OCI-LY7 (cell line): Measurements from ENCODE around the gene PDCL2. TPM values are rescaled to one million over a fixed set of nuclear protein-coding genes. Genes with fewer than 3 reads are reported as not detected.

Experiments
- BruUV-seq: library from RNA; stranded (reverse); fragments of 400-500 nt; replicated peaks from 2 replicates; lab custom pipeline; 2021; lab: Mats Ljungman, UMichigan
- CTCF ChIA-PET: fragments of 300-600 bp; sonication (Branson Sonifier 250); formaldehyde crosslinking; loops from one replicate; lab custom pipeline; 2022; ENCODE audit warnings: antibody characterized with exemption; ENCODE audit not compliant: unreplicated experiment; lab: Charles Lee
- POLR2A ChIA-PET: fragments of 300-600 bp; sonication (Branson Sonifier 250); formaldehyde crosslinking; loops from one replicate; lab custom pipeline; 2022; ENCODE audit warnings: antibody characterized with exemption; lab: Charles Lee
- DNase-seq: peaks from one replicate; pipeline ENCODE4 v3.0.0-alpha.2; 2015; ENCODE audit warnings: low spot score
- H2AFZ ChIP-seq: fragments of 200-600 bp; sonication (generic), shearing (Covaris generic); 2 replicates; pipeline ENCODE4 v1.6.1; 2014; ENCODE audit warnings: mild to moderate bottlenecking, antibody characterized with exemption, low read length, moderate library complexity
- H3K27ac ChIP-seq: fragments of 200-600 bp; sonication (generic); 2 replicates; pipeline ENCODE4 v1.5.1; 2014; ENCODE audit warnings: mixed run types, low read depth, mild to moderate bottlenecking, moderate library complexity, low read length, inconsistent platforms; ENCODE audit not compliant: poor library complexity, severe bottlenecking
- H3K36me3 ChIP-seq: fragments of 200-600 bp; sonication (generic); 2 replicates; pipeline ENCODE4 v1.6.1; 2014; ENCODE audit warnings: mild to moderate bottlenecking, antibody characterized with exemption, low read length, moderate library complexity, mixed read lengths; ENCODE audit not compliant: insufficient read depth
- H3K4me1 ChIP-seq: fragments of 200-600 bp; sonication (generic); 2 replicates; pipeline ENCODE4 v1.5.1; 2014; ENCODE audit warnings: mild to moderate bottlenecking, low read length; ENCODE audit not compliant: insufficient read depth, poor library complexity, severe bottlenecking
- H3K4me2 ChIP-seq: fragments of 200-600 bp; sonication (generic); 2 replicates; pipeline ENCODE4 v1.6.1; 2014; ENCODE audit warnings: mild to moderate bottlenecking, low read length
- H3K4me3 ChIP-seq: fragments of 200-600 bp; sonication (generic); 2 replicates; pipeline ENCODE4 v1.5.1; 2014; ENCODE audit warnings: mild to moderate bottlenecking, low read depth, low read length; ENCODE audit not compliant: poor library complexity, severe bottlenecking
- H3K79me2 ChIP-seq: fragments of 200-600 bp; sonication (generic); 2 replicates; pipeline ENCODE4 v1.6.1; 2016; ENCODE audit warnings: low read depth, mild to moderate bottlenecking, low read length, moderate library complexity, mixed read lengths; ENCODE audit not compliant: insufficient read depth
- H3K9me2 ChIP-seq: fragments of 200-600 bp; sonication (generic); 2 replicates; pipeline ENCODE4 v1.6.1; 2016; ENCODE audit warnings: mild to moderate bottlenecking, low read length, mixed read lengths; ENCODE audit not compliant: insufficient read depth
- H3K9me3 ChIP-seq: fragments of 200-600 bp; sonication (generic); 2 replicates; pipeline ENCODE4 v1.6.1; 2014; ENCODE audit warnings: mild to moderate bottlenecking, mixed run types, low read length, mixed read lengths
- H4K20me1 ChIP-seq: fragments of 200-600 bp; sonication (generic); 2 replicates; pipeline ENCODE4 v1.6.1; 2014; ENCODE audit warnings: mild to moderate bottlenecking, antibody characterized with exemption, low read length, moderate library complexity, mixed read lengths; ENCODE audit not compliant: insufficient read depth
- EZH2phosphoT487 ChIP-seq: fragments of 200-600 bp; sonication (generic); IDR thresholded peaks from 2 replicates; pipeline ENCODE4 v1.6.1; 2018; ENCODE audit warnings: low read depth, borderline replicate concordance, mild to moderate bottlenecking, mixed run types, antibody characterized with exemption, low read length, moderate library complexity, mixed read lengths
- intact Hi-C: fragments of 100-400 bp; cut with micrococcal nuclease; formaldehyde crosslinking; loops from one replicate; pipeline ENCODE4 v1.10.0; 2022; ENCODE audit not compliant: unreplicated experiment
- total RNA-seq, 2 experiments: library from RNA; depleted of rRNA in 1 of 2; stranded (reverse); fragments of >200 nt in 1 of 2; shearing (Covaris generic) in 1 of 2; gene quantifications; 2 replicates each; pipeline ENCODE4 v1.2.3, GENCODE V29; 2014 to 2022
- TF ChIP-seq, protein P1 (sequence below): fragments of 200-600 bp; sonication (generic); conservative IDR thresholded peaks from 2 replicates; pipeline ENCODE4 v1.5.1; 2014; ENCODE audit warnings: mild to moderate bottlenecking, antibody characterized with exemption, low read length, moderate library complexity, mixed read lengths

PDCL2 gene
- total RNA-seq, 2 experiments from 2014 or later: not detected

DNA sequence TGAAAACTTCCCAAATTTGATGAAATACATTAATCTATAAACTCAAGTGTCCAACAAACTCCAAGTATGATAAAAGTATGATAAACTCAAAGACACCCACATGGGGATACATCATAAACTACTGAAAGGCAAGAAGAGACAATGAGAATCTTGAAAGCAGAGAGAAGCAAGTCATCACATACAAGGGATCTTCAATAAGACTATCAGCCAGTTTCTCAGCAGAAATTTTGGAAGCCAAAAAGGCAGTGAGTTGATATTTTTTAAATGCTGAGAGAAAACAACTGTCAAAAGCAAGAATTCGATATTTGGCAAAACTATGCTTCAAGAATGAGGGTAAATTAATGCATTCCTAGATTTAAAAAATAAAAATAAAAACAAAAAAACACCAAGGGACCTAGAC lies 16.5 kb downstream of the PDCL2 start:
- Histone ChIP-seq H3K27ac (no peak overlapping the region), H4K20me1 (no peaks in the 10 kb centered on the region), H3K4me2 (no peak overlapping the region), H3K9me2 (no peaks in the 10 kb centered on the region), H3K4me1 (no peaks in the 10 kb centered on the region), H3K9me3 (no peaks in the 10 kb centered on the region), H3K79me2 (no peaks in the 10 kb centered on the region), H3K36me3 (no peaks in the 10 kb centered on the region), H3K4me3 (no peak overlapping the region), H2AFZ (no peak overlapping the region)
- BruUV-seq: no TSS peak
- ChIA-PET POLR2A (no interaction called here), CTCF (no interaction called here)
- no peak for DNase-seq
- intact Hi-C loops: no loop called here
- TF ChIP-seq, protein P1, sequence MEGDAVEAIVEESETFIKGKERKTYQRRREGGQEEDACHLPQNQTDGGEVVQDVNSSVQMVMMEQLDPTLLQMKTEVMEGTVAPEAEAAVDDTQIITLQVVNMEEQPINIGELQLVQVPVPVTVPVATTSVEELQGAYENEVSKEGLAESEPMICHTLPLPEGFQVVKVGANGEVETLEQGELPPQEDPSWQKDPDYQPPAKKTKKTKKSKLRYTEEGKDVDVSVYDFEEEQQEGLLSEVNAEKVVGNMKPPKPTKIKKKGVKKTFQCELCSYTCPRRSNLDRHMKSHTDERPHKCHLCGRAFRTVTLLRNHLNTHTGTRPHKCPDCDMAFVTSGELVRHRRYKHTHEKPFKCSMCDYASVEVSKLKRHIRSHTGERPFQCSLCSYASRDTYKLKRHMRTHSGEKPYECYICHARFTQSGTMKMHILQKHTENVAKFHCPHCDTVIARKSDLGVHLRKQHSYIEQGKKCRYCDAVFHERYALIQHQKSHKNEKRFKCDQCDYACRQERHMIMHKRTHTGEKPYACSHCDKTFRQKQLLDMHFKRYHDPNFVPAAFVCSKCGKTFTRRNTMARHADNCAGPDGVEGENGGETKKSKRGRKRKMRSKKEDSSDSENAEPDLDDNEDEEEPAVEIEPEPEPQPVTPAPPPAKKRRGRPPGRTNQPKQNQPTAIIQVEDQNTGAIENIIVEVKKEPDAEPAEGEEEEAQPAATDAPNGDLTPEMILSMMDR: no peak
- no peak for TF ChIP-seq EZH2phosphoT487

DNA sequence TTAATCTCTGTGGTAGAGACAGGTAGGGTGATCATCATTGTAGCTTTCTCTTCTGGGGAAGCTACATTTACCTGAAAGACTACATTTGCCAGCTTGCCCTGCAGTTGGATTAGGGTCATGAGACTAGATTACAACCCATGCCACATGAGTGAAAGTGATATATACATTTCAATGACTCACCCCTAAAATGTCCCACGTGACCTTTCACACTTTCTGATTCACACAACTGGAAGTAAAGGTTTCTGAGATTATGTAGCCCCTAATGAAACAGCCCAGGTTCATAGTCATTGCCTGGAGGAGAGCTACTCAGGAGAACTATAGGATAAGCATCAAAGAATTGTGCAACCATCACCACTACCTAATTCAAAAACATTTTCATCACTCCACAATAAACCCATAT lies 17.8 kb downstream of the PDCL2 start:
- Histone ChIP-seq H3K4me3 (no peak overlapping the region), H3K9me3 (no peaks in the 10 kb centered on the region), H3K36me3 (no peaks in the 10 kb centered on the region), H3K79me2 (no peaks in the 10 kb centered on the region), H3K4me1 (no peaks in the 10 kb centered on the region), H2AFZ (no peak overlapping the region), H3K9me2 (no peaks in the 10 kb centered on the region), H4K20me1 (no peaks in the 10 kb centered on the region), H3K4me2 (no peak overlapping the region), H3K27ac (no peak overlapping the region)
- TF ChIP-seq, protein P1: no peak
- TF ChIP-seq EZH2phosphoT487: no peak
- POLR2A ChIA-PET: interaction anchor here (0.6 kb wide), 1 partner anchor 11 kb away, joined by 3 read pairs; no protein-coding TSS in a partner anchor
- no TSS peak for BruUV-seq
- CTCF ChIA-PET: no interaction called here
- no peak for DNase-seq
- intact Hi-C loops: no loop called here

DNA sequence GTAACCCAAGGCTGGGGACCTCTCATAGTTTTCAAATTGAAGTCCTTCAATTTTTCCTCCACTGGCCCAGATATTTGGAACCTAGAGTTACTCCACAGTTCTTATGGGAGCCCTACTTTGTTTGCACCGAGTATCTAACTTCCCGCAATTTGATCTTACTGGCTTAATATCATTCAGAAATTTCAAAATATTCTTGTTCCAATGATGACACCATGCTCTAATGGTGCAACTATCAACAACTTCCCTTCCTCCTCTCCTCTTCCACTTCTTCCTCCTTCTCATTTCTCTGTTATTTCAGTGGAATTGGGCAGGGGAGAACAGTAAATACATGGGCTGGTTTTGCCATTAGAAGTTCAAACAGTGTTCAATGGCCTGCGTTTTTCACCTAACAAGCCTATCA lies 20.2 kb downstream of the PDCL2 start:
- CTCF ChIA-PET: no interaction called here
- no peak overlapping the region for H3K27ac ChIP-seq
- H2AFZ ChIP-seq: no peak overlapping the region
- 0 out of 2 replicates have a peak, but pooled peaks cover 6% of the 10 kb centered on the region for H3K9me3 ChIP-seq
- H3K79me2 ChIP-seq: no peaks in the 10 kb centered on the region
- POLR2A ChIA-PET: interaction anchor here (0.6 kb wide), 1 partner anchor 713 kb away, joined by 3 read pairs; no protein-coding TSS in a partner anchor
- H3K4me3 ChIP-seq: no peak overlapping the region
- no peak for TF ChIP-seq EZH2phosphoT487
- TF ChIP-seq, protein P1: no peak
- no peaks in the 10 kb centered on the region for H3K9me2 ChIP-seq
- H3K36me3 ChIP-seq: no peaks in the 10 kb centered on the region
- no TSS peak for BruUV-seq
- no peak for DNase-seq
- H4K20me1 ChIP-seq: no peaks in the 10 kb centered on the region
- intact Hi-C loops: no loop called here
- H3K4me2 ChIP-seq: no peak overlapping the region
- H3K4me1 ChIP-seq: no peaks in the 10 kb centered on the region
